Epithelial cell of proximal tubule (primary cell): Measurements from ENCODE around the gene KIF6. TPM values are rescaled to one million over a fixed set of nuclear protein-coding genes. Genes with fewer than 3 reads are reported as not detected.

Experiments
- DNase-seq: peaks from one replicate; pipeline ENCODE4 v3.0.0-alpha.2; 2011; ENCODE audit warnings: low read depth
- H3K4me3 ChIP-seq: 2 replicates; pipeline ENCODE4 v1.5.1; 2011; ENCODE audit warnings: low read depth, mild to moderate bottlenecking, low read length
- total RNA-seq: library from RNA; depleted of rRNA; stranded (reverse); fragments of >200 nt; gene quantifications from 2 replicates; pipeline ENCODE4 v1.2.3, GENCODE V29; 2015
- TF ChIP-seq, protein P1 (sequence below): conservative IDR thresholded peaks from 2 replicates; pipeline ENCODE4 v1.5.1; 2012; ENCODE audit warnings: low read depth, mild to moderate bottlenecking, low read length

KIF6 gene
- total RNA-seq, 1 donor from 2014 or later: 0.69 TPM

DNA sequence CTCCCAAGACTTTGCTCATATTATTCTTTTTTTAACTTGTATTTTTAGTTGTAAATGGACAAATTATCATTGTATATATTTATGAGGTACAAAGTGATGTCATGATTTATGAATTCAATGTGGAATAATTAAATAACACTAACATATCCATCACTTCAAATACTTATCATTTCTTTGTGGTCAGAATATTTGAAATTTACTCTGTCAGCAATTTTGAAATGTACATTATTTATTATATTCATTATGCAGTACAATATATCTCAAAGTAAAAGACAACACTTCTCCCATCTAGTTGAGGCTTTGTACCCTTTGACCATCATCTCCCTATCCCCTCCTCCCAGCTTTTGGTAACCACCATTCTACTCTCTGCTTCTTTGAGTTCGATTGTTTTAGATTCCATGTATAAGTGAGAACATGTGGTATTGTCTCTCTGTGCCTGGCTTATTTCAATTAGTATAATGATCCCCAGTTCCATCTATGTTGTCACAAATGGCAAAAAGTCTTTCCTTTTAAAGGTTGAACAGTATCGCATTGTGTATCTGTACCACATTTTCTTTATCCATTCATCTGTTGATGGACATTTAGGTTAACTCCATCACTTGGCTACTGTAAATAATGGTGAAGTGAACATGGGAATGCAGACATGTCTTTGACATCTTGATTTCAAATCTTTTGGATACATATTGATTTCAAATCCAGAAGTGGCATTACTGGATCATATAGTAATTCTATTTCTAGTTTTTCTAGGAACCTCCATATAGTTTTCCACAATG is 197.2 kb downstream of the KIF6 start:
- TF ChIP-seq, protein P1, sequence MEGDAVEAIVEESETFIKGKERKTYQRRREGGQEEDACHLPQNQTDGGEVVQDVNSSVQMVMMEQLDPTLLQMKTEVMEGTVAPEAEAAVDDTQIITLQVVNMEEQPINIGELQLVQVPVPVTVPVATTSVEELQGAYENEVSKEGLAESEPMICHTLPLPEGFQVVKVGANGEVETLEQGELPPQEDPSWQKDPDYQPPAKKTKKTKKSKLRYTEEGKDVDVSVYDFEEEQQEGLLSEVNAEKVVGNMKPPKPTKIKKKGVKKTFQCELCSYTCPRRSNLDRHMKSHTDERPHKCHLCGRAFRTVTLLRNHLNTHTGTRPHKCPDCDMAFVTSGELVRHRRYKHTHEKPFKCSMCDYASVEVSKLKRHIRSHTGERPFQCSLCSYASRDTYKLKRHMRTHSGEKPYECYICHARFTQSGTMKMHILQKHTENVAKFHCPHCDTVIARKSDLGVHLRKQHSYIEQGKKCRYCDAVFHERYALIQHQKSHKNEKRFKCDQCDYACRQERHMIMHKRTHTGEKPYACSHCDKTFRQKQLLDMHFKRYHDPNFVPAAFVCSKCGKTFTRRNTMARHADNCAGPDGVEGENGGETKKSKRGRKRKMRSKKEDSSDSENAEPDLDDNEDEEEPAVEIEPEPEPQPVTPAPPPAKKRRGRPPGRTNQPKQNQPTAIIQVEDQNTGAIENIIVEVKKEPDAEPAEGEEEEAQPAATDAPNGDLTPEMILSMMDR: no peak
- no peak for DNase-seq
- no peak overlapping the region for H3K4me3 ChIP-seq

DNA sequence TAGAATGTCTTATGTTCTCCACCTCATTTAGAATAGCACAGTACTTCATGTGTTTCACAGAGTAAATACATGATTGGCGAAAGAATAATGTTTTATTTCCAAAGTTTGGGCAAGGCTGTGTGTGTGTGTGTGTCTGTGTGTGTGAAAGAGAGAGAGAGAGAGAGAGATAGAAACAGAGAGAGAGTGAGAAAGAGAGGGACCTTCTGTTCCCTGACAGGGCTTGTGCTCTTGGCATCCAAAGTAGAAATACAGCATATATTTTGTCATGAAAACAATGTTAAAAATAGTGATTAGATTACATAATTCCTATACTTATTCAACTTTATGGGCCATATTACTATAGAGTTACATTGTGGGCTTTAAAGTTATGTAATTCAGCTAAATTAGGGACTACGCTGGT is 201.2 kb downstream of the KIF6 start:
- DNase-seq: no peak
- H3K4me3 ChIP-seq: no peak overlapping the region
- TF ChIP-seq, protein P1: no peak

DNA sequence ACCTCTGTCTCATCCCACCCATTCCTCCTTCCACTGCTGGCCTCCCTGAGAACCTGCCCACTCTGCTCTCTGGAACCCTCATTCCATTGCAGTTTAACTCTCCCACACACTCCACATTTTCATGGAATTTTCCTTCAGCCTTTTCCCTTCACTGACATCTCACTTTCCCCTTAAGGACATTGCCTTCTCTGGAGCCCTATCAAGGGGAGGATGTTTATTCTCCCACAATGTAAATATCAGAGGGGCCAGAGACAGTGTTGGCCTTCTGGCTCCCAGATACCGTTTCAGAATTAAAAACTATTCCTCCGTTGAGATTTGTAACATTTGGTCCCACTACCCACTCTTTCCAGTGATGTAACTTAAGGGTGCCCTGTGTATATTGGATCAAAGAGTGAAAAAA is 203.2 kb downstream of the KIF6 start:
- no peak for DNase-seq
- TF ChIP-seq, protein P1: no peak
- H3K4me3 ChIP-seq: no peak overlapping the region

DNA sequence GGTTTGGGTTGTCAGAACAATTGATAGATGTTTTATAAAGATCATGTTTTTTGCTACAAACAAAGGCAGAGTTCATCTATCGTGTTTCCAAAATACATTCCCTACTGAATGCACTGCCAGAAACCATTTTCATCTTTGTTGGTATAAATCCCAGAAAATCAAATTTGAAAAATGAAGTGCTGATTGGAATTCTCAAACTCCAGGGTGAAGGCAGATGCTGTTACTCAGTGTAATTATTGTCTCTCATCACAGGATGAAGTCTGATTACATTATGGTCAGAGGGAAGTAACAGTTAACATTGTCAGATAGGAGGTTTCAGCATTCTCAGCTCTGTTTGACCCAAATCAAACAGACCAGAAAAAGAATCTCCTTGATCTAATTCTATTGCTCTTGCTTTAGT is 204.3 kb downstream of the KIF6 start:
- TF ChIP-seq, protein P1: no peak
- H3K4me3 ChIP-seq: no peak overlapping the region
- DNase-seq: no peak

DNA sequence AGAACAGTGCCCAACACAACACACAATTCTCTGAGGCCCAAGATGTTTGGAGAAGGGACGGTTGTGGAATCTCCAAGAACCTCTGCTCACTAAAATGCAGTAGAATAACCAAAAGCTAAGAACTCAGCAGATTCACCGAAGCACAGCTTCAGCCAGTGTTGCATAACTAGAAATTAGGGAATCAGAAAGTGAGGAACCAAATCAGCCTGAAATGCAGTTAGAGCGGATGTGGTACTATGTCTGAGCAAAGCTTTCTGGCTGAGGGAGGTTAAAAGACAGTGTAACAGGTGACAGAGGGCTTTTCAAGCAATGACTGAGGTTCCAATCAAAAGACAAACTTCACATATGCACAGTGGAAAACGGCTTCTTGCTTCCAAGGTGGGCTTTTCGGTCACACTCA is 204.8 kb downstream of the KIF6 start:
- H3K4me3 ChIP-seq: no peak overlapping the region
- TF ChIP-seq, protein P1: no peak
- DNase-seq: no peak

DNA sequence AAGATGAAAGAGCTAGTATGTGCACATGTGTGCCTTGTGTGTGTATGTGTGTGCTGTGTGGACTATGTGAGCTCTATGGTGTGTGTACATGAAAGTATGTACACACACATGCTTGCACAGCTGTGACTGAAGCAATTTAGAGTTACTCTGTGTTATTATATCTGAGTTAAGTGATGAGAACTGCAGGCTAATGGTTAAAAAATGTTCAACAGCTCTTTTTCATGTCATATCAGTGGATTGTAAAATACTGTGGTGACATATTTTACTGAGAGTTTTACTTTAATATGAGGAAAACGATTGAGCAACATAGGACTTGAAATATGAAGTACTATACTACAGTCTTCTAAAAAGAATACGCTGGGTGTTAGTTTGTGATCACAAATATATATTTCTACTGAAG is 207.0 kb downstream of the KIF6 start:
- H3K4me3 ChIP-seq: no peak overlapping the region
- no peak for DNase-seq
- TF ChIP-seq, protein P1: no peak

DNA sequence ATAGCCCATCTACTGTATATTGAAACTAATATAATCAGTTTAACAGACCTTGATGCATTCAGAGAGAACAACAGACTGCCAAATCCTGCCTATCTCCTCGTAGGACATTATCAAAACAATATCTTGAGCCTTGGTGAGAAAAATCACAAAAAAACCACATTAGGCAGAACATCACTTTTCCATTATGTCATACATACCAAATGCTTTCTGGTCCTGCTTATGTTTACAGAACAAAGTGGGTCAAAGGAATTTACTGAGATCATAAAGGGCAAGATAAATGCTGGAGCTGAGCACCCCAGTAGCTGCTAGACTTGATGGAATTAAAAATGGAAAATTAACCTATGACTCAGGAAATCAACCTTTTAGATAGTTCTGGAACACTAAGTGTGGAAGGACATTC is 207.5 kb downstream of the KIF6 start:
- H3K4me3 ChIP-seq: no peak overlapping the region
- TF ChIP-seq, protein P1: no peak
- DNase-seq: no peak
